ENCODE data around the gene THSD4. TPM values are rescaled to one million over a fixed set of nuclear protein-coding genes. Genes with fewer than 3 reads are reported as not detected.
A peak's percentile ranks its signal among the peaks of the same experiment; 100 is the strongest.

THSD4 gene
- total RNA-seq, 6 experiments from 2014 or later: 5.2 to 21.8 (median 13.7) TPM

- DNase-seq (no peak), ATAC-seq (peak; percentile 20 to 46 (median 36))
- TF ChIP-seq POLR2A (IDR thresholded peaks at IDR 0.05): no peak
- TF ChIP-seq, protein P1, sequence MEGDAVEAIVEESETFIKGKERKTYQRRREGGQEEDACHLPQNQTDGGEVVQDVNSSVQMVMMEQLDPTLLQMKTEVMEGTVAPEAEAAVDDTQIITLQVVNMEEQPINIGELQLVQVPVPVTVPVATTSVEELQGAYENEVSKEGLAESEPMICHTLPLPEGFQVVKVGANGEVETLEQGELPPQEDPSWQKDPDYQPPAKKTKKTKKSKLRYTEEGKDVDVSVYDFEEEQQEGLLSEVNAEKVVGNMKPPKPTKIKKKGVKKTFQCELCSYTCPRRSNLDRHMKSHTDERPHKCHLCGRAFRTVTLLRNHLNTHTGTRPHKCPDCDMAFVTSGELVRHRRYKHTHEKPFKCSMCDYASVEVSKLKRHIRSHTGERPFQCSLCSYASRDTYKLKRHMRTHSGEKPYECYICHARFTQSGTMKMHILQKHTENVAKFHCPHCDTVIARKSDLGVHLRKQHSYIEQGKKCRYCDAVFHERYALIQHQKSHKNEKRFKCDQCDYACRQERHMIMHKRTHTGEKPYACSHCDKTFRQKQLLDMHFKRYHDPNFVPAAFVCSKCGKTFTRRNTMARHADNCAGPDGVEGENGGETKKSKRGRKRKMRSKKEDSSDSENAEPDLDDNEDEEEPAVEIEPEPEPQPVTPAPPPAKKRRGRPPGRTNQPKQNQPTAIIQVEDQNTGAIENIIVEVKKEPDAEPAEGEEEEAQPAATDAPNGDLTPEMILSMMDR (IDR thresholded peaks at IDR 0.05): no peak
- intact Hi-C loops (cut with DNase I): loop anchor here in 1 of 2 donors (10.0 kb wide), 1 partner anchor 331 kb away; no protein-coding TSS in a partner anchor
- H3K27ac ChIP-seq: peak overlapping the region in 2 of 3 donors; percentile 14 to 16
- no peaks in the 10 kb centered on the region for H3K36me3 ChIP-seq
- no peak overlapping the region for H3K4me3 ChIP-seq
- peaks cover 0 to 18% (median 2%) of the 10 kb centered on the region in 4 donors for H3K4me1 ChIP-seq
- H3K9me3 ChIP-seq: no peaks in the 10 kb centered on the region
- H3K27me3 ChIP-seq: no peaks in the 10 kb centered on the region
- WGBS (ENCODE audit: insufficient coverage, low coverage, low lambda C conversion rate, missing lambda C conversion rate): 40% methylated on average over 11 of the region's 11 CpGs
Measured at GRCh38 chr15:71114066-71114680, 1.1 kb upstream of the THSD4 start.

GRCh38 chr15:71115567-71116351 is 488 bp downstream of the THSD4 start:
- Histone ChIP-seq H3K36me3 (no peaks in the 10 kb centered on the region), H3K4me3 (peak overlapping the region; percentile 62 to 78 (median 74)), H3K27ac (peak overlapping the region; percentile 22 to 79 (median 74)), H3K4me1 (peaks cover 0 to 18% (median 2%) of the 10 kb centered on the region in 4 donors), H3K9me3 (no peaks in the 10 kb centered on the region), H3K27me3 (no peaks in the 10 kb centered on the region)
- 3% methylated on average over 18 of the region's 93 CpGs for WGBS (ENCODE audit: insufficient coverage, low coverage, low lambda C conversion rate, missing lambda C conversion rate)
- ATAC-seq (peak; percentile 63 to 81 (median 78)), DNase-seq (peak; percentile 51 to 66 (median 63))
- TF ChIP-seq, protein P1 (IDR thresholded peaks at IDR 0.05): peak in 1 of 4 donors; percentile 21
- peak; percentile 42 for TF ChIP-seq POLR2A (IDR thresholded peaks at IDR 0.05)
- intact Hi-C loops (cut with DNase I): loop anchor here in 1 of 2 donors (10.0 kb wide), 1 partner anchor 329 kb away; no protein-coding TSS in a partner anchor

GRCh38 chr15:71116366-71116765 is 1.1 kb downstream of the THSD4 start:
- no peak for TF ChIP-seq POLR2A (IDR thresholded peaks at IDR 0.05)
- TF ChIP-seq, protein P1 (IDR thresholded peaks at IDR 0.05): no peak

GRCh38 chr15:71116942-71117341 is 1.7 kb downstream of the THSD4 start:
- 70% methylated on average over 3 of the region's 3 CpGs for WGBS (ENCODE audit: insufficient coverage, low coverage, low lambda C conversion rate, missing lambda C conversion rate)
- TF ChIP-seq POLR2A (IDR thresholded peaks at IDR 0.05): no peak
- TF ChIP-seq, protein P1 (IDR thresholded peaks at IDR 0.05): no peak
- ATAC-seq: no peak
- Histone ChIP-seq H3K9me3 (no peaks in the 10 kb centered on the region), H3K4me3 (no peak overlapping the region), H3K27me3 (no peaks in the 10 kb centered on the region), H3K36me3 (no peaks in the 10 kb centered on the region), H3K27ac (no peak overlapping the region), H3K4me1 (peaks cover 0 to 18% (median 2%) of the 10 kb centered on the region in 4 donors)
- intact Hi-C loops (cut with DNase I): loop anchor here in 1 of 2 donors (10.0 kb wide), 1 partner anchor 328 kb away; no protein-coding TSS in a partner anchor
- DNase-seq: no peak

More at GRCh38 chr15:71116366-71116765, 1.1 kb downstream of the THSD4 start:
- Histone ChIP-seq H3K27me3 (no peaks in the 10 kb centered on the region), H3K9me3 (no peaks in the 10 kb centered on the region), H3K36me3 (no peaks in the 10 kb centered on the region), H3K27ac (peak overlapping the region in 2 of 3 donors; percentile 74 to 79), H3K4me3 (peak overlapping the region; percentile 62 to 78 (median 74)), H3K4me1 (peaks cover 0 to 18% (median 2%) of the 10 kb centered on the region in 4 donors)
- ATAC-seq (no peak), DNase-seq (no peak)
- intact Hi-C loops (cut with DNase I): loop anchor here in 1 of 2 donors (10.0 kb wide), 1 partner anchor 328 kb away; no protein-coding TSS in a partner anchor
- WGBS (ENCODE audit: insufficient coverage, low coverage, low lambda C conversion rate, missing lambda C conversion rate): 13% methylated on average over 13 of the region's 13 CpGs
